ENCODE measurements around the gene CA9. TPM values are rescaled to one million over a fixed set of nuclear protein-coding genes. Genes with fewer than 3 reads are reported as not detected.

CA9 gene
- total and polyA plus RNA-seq, 9 of the 15 experiments (the other 6 are each of a cell fraction or from before 2014, with no cell fraction given): 0.15 to 10.6 (median 0.60) TPM; not detected in 4

DNA sequence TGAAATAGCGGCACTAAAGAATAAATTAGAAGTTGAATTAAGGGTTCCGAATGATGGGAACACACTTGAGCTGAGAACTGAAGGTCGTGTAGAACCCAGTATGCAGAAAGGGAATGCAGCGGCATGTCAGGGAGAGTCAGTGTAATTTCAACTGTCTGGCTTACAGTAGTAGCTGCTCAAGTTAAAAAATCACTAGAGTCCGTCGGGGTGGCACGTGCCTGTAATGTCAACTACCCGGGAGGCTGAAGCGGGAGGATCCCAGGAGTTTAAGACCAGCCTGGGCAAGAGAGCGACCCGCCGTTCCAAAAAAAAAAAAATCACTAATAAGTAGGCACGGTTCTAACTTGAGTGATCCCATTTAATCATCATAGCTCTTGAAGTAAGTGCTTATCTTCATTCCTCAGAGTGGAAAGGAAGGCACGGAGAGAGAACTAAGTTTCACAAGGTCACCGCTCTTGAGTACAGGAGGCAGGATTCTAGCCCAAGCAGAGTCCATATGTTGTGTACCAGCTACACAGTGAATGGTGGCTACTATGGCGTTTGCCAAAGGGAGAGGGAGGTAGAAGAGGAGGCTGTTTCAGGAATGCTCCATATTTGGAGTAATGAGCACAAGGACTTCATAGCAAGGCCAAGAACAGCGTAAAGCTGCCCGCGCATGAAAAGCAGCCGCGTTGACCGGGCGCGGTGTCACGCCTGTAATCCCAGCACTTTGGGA lies 16.7 kb upstream of the CA9 start (continued):
- TF ChIP-seq ZNF133 (CRISPR knock-in tag; IDR thresholded peaks at IDR 0.05): no peak
- TF ChIP-seq, protein P1, sequence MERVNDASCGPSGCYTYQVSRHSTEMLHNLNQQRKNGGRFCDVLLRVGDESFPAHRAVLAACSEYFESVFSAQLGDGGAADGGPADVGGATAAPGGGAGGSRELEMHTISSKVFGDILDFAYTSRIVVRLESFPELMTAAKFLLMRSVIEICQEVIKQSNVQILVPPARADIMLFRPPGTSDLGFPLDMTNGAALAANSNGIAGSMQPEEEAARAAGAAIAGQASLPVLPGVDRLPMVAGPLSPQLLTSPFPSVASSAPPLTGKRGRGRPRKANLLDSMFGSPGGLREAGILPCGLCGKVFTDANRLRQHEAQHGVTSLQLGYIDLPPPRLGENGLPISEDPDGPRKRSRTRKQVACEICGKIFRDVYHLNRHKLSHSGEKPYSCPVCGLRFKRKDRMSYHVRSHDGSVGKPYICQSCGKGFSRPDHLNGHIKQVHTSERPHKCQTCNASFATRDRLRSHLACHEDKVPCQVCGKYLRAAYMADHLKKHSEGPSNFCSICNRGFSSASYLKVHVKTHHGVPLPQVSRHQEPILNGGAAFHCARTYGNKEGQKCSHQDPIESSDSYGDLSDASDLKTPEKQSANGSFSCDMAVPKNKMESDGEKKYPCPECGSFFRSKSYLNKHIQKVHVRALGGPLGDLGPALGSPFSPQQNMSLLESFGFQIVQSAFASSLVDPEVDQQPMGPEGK (CRISPR knock-in tag; IDR thresholded peaks at IDR 0.05; ENCODE audit: borderline replicate concordance): no peak
- TF ChIP-seq C11orf30 (IDR thresholded peaks at IDR 0.05; ENCODE audit: low read depth): no peak
- TF ChIP-seq, protein P2, sequence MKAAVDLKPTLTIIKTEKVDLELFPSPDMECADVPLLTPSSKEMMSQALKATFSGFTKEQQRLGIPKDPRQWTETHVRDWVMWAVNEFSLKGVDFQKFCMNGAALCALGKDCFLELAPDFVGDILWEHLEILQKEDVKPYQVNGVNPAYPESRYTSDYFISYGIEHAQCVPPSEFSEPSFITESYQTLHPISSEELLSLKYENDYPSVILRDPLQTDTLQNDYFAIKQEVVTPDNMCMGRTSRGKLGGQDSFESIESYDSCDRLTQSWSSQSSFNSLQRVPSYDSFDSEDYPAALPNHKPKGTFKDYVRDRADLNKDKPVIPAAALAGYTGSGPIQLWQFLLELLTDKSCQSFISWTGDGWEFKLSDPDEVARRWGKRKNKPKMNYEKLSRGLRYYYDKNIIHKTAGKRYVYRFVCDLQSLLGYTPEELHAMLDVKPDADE (conservative IDR thresholded peaks at IDR 0.05; ENCODE audit: control insufficient read depth, low read depth, low read length): no peak
- TF ChIP-seq TCF7L2 (IDR thresholded peaks at IDR 0.05; ENCODE audit: low read depth, low read length): no peak
- TF ChIP-seq SMARCA4 (IDR thresholded peaks at IDR 0.05): 0 out of 2 replicates have a peak, but pooled peaks have one; percentile 21
- TF ChIP-seq MXI1 (IDR thresholded peaks at IDR 0.05; ENCODE audit: low read depth, low read length): no peak
- TF ChIP-seq MTA2 (IDR thresholded peaks at IDR 0.05; ENCODE audit: low read depth): no peak
- TF ChIP-seq, protein P3, sequence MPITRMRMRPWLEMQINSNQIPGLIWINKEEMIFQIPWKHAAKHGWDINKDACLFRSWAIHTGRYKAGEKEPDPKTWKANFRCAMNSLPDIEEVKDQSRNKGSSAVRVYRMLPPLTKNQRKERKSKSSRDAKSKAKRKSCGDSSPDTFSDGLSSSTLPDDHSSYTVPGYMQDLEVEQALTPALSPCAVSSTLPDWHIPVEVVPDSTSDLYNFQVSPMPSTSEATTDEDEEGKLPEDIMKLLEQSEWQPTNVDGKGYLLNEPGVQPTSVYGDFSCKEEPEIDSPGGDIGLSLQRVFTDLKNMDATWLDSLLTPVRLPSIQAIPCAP (CRISPR knock-in tag; IDR thresholded peaks at IDR 0.05; ENCODE audit: borderline replicate concordance): no peak
- TF ChIP-seq, protein P4, sequence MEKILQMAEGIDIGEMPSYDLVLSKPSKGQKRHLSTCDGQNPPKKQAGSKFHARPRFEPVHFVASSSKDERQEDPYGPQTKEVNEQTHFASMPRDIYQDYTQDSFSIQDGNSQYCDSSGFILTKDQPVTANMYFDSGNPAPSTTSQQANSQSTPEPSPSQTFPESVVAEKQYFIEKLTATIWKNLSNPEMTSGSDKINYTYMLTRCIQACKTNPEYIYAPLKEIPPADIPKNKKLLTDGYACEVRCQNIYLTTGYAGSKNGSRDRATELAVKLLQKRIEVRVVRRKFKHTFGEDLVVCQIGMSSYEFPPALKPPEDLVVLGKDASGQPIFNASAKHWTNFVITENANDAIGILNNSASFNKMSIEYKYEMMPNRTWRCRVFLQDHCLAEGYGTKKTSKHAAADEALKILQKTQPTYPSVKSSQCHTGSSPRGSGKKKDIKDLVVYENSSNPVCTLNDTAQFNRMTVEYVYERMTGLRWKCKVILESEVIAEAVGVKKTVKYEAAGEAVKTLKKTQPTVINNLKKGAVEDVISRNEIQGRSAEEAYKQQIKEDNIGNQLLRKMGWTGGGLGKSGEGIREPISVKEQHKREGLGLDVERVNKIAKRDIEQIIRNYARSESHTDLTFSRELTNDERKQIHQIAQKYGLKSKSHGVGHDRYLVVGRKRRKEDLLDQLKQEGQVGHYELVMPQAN (IDR thresholded peaks at IDR 0.05; ENCODE audit: borderline replicate concordance): no peak
- TF ChIP-seq ZNF586 (CRISPR knock-in tag; conservative IDR thresholded peaks at IDR 0.05): no peak
- TF ChIP-seq LCOR (CRISPR knock-in tag; IDR thresholded peaks at IDR 0.05): no peak
- TF ChIP-seq NEUROD1 (IDR thresholded peaks at IDR 0.05; ENCODE audit: borderline replicate concordance, low read depth, low read length, partially characterized antibody): no peak
- TF ChIP-seq FOXK1 (CRISPR knock-in tag; IDR thresholded peaks at IDR 0.05; ENCODE audit: borderline replicate concordance): no peak
- TF ChIP-seq, protein P5, sequence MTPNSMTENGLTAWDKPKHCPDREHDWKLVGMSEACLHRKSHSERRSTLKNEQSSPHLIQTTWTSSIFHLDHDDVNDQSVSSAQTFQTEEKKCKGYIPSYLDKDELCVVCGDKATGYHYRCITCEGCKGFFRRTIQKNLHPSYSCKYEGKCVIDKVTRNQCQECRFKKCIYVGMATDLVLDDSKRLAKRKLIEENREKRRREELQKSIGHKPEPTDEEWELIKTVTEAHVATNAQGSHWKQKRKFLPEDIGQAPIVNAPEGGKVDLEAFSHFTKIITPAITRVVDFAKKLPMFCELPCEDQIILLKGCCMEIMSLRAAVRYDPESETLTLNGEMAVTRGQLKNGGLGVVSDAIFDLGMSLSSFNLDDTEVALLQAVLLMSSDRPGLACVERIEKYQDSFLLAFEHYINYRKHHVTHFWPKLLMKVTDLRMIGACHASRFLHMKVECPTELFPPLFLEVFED (CRISPR knock-in tag; conservative IDR thresholded peaks at IDR 0.05): no peak

Measured in K562 (cell line).